Activated CD8-positive, alpha-beta memory T cell treated with anti-CD3 and anti-CD28 coated beads for 36 hours (primary cell): ENCODE measurements around the gene CENATAC. TPM values are rescaled to one million over a fixed set of nuclear protein-coding genes. Genes with fewer than 3 reads are reported as not detected.
"Not testable (repeated sequence)": the region's sequence is repeated elsewhere in the genome, so short reads cannot be mapped to it uniquely, and the experiment has no call there.

Source experiments
- CTCF ChIA-PET: fragments of 350-600 bp; sonication (Branson Sonifier 250); formaldehyde crosslinking; loops from one replicate; lab custom pipeline; 2021; ENCODE audit warnings: antibody characterized with exemption; lab: Charles Lee
- POLR2A ChIA-PET: fragments of 350-600 bp; sonication (Branson Sonifier 250); formaldehyde crosslinking; loops from one replicate; lab custom pipeline; 2021; ENCODE audit warnings: antibody characterized with exemption; lab: Charles Lee
- total RNA-seq, 2 experiments: library from RNA; stranded (reverse); gene quantifications; one replicate each; pipeline ENCODE4 v1.2.3, GENCODE V29; 2021

CENATAC gene
- total RNA-seq, 2 experiments from 2014 or later: 32.7 to 33.4 TPM

GRCh38 chr11:119057000-119057769 lies 59.2 kb downstream of the CENATAC start, which contains the start of gene HYOU1:
Gene HYOU1, minus strand, starts transcription at chr11:119057205. Its CDS starts 1,045 bp downstream, at chr11:119056160.
- ChIA-PET POLR2A (interaction anchor here (0.5 to 2.3 kb wide), 9 partner anchors 10 to 45 kb away, joined by 3 to 16 read pairs (median 7); partner anchors contain the start of genes RPS25, SLC37A4, TRAPPC4 and VPS11), CTCF (interaction anchor here (1.1 to 1.5 kb wide), 4 partner anchors 8 to 42 kb away, joined by 3 to 5 read pairs (median 4); partner anchors contain the start of genes RPS25, TRAPPC4 and VPS11)

GRCh38 chr11:119059128-119059527 lies 61.2 kb downstream of the CENATAC start:
- POLR2A ChIA-PET: interaction anchor here (0.5 kb wide), 1 partner anchor 22 kb away, joined by 5 read pairs; no protein-coding TSS in a partner anchor
- CTCF ChIA-PET: not testable (repeated sequence)

- ChIA-PET POLR2A (no interaction called here), CTCF (interaction anchor here (0.8 kb wide), 1 partner anchor 10 kb away, joined by 3 read pairs; no protein-coding TSS in a partner anchor)
Measured at GRCh38 chr11:119061256-119061655, 63.3 kb downstream of the CENATAC start.

GRCh38 chr11:119062779-119063178 lies 64.8 kb downstream of the CENATAC start:
- POLR2A ChIA-PET: no interaction called here
- CTCF ChIA-PET: interaction anchor here (0.6 kb wide), 1 partner anchor 36 kb away, joined by 3 read pairs; no protein-coding TSS in a partner anchor

GRCh38 chr11:119065369-119065768 lies 67.4 kb downstream of the CENATAC start:
- ChIA-PET POLR2A (no interaction called here), CTCF (interaction anchor here (0.8 to 2.2 kb wide), 4 partner anchors 9 to 140 kb away, joined by 3 to 9 read pairs (median 5); partner anchors contain the start of genes CBL and HMBS)

Other genes starting within 250 kb of the CENATAC start
- gene DDX6, start 207.0 kb upstream of the CENATAC start, total RNA-seq: 100 to 1,000 TPM; 146 to 153 TPM
- 1 to 10 TPM; 2.3 TPM for gene CXCR5, start 114.2 kb upstream of the CENATAC start, total RNA-seq
- gene BCL9L, start 72.2 kb upstream of the CENATAC start, total RNA-seq: 10 to 100 TPM; 23.8 to 26.3 TPM
- gene UPK2, start 41.8 kb upstream of the CENATAC start, total RNA-seq: not detected
- not detected for gene FOXR1, start 26.4 kb upstream of the CENATAC start, total RNA-seq
- gene RPS25, start 20.2 kb downstream of the CENATAC start, total RNA-seq: 1,000 to 10,000 TPM; 1,363 to 1,371 TPM
- 100 to 1,000 TPM; 136 to 145 TPM for gene TRAPPC4, start 20.6 kb downstream of the CENATAC start, total RNA-seq
- 10 to 100 TPM; 29.9 to 30.4 TPM for gene SLC37A4, start 32.7 kb downstream of the CENATAC start, total RNA-seq
- 100 to 1,000 TPM; 151 to 159 TPM for gene HYOU1, start 59.1 kb downstream of the CENATAC start, total RNA-seq
- gene VPS11, start 69.7 kb downstream of the CENATAC start, total RNA-seq: 10 to 100 TPM; 20.6 to 21.0 TPM
- gene HMBS, start 86.7 kb downstream of the CENATAC start, total RNA-seq: 10 to 100 TPM; 40.5 to 41.3 TPM
- gene DPAGT1, start 103.7 kb downstream of the CENATAC start, total RNA-seq: 10 to 100 TPM; 76.3 to 90.1 TPM
- gene C2CD2L, start 109.2 kb downstream of the CENATAC start, total RNA-seq: 10 to 100 TPM; 26.0 to 26.6 TPM
- gene HINFP, start 123.4 kb downstream of the CENATAC start, total RNA-seq: 10 to 100 TPM; 26.5 to 27.5 TPM
- under 1 TPM in 1 of 2 experiments, not detected in 1; 0.08 TPM for gene ABCG4, start 150.9 kb downstream of the CENATAC start, total RNA-seq
- 10 to 100 TPM; 18.2 TPM for gene NLRX1, start 170.6 kb downstream of the CENATAC start, total RNA-seq
- gene NHERF4, start 187.3 kb downstream of the CENATAC start, total RNA-seq: not detected
- 10 to 100 TPM; 26.3 to 26.9 TPM for gene CBL, start 208.2 kb downstream of the CENATAC start, total RNA-seq